Measurements from ENCODE around the gene NOSIP. TPM values are rescaled to one million over a fixed set of nuclear protein-coding genes. Genes with fewer than 3 reads are reported as not detected.
A peak's percentile ranks its signal among the peaks of the same experiment; 100 is the strongest.

Gene NOSIP
- total and polyA plus RNA-seq, 10 of the 15 experiments (the other 5 are each of a cell fraction or from before 2014, with no cell fraction given) = 7.2 to 85.5 (median 48.4) TPM

DNA sequence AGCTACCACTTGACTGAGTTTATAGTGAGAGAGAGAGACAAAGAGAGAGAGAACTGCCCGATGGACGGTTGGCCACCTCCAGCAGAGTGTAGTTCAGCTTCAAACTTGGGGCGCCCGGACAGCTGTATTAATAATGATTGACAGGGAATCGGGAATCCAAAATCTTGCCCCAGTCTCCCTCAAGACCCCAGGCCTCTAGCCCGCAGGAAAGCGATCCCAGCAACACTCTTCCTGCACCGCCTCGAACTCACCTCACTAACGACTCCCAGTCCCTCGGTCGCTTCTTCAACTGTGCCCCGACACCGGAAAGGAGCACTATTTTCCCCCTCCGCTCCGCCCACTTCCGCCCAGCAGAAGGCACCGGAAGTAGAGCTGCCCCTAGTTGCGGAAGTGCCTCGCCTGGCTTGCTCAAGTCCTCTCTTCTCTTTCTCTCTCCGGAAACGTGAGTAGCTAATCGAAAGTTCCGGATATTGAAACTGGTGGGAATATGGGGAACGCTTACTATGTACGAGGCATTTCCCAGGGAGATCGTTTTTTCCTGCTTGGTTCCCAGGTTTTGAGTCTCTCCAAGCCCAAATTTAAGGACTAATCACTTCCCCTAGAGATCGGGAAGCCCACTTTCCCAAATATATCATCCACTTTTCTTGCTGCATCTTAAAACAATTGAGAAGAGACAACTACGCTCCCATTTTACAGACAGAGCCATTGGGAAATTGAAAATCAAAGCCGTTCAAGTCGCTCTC, at the start of gene NOSIP (continued):
- no peak for TF ChIP-seq ZBTB4 (CRISPR knock-in tag; IDR thresholded peaks at IDR 0.05)
- TF ChIP-seq NFYB (IDR thresholded peaks at IDR 0.05; ENCODE audit: insufficient read depth, low read depth, low read length) = no peak
- peak; percentile 82 for TF ChIP-seq RELB (IDR thresholded peaks at IDR 0.05; ENCODE audit: low read depth)
- no peak for TF ChIP-seq HDGF (IDR thresholded peaks at IDR 0.05)
- TF ChIP-seq CBX5 (IDR thresholded peaks at IDR 0.05; ENCODE audit: low read depth) = peak; percentile 85
- peak; percentile 80; the same call in 1 of the 2 replicates for TF ChIP-seq SREBF2 (IDR thresholded peaks at IDR 0.05; ENCODE audit: low read length)
- no peak for TF ChIP-seq SUPT20H (IDR thresholded peaks at IDR 0.05; ENCODE audit: borderline replicate concordance, control insufficient read depth, low read depth, low read length)
- TF ChIP-seq, protein P1, sequence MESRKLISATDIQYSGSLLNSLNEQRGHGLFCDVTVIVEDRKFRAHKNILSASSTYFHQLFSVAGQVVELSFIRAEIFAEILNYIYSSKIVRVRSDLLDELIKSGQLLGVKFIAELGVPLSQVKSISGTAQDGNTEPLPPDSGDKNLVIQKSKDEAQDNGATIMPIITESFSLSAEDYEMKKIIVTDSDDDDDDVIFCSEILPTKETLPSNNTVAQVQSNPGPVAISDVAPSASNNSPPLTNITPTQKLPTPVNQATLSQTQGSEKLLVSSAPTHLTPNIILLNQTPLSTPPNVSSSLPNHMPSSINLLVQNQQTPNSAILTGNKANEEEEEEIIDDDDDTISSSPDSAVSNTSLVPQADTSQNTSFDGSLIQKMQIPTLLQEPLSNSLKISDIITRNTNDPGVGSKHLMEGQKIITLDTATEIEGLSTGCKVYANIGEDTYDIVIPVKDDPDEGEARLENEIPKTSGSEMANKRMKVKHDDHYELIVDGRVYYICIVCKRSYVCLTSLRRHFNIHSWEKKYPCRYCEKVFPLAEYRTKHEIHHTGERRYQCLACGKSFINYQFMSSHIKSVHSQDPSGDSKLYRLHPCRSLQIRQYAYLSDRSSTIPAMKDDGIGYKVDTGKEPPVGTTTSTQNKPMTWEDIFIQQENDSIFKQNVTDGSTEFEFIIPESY (IDR thresholded peaks at IDR 0.05) = no peak; the same call in 1 of the 2 replicates
- no peak for TF ChIP-seq CEBPB (IDR thresholded peaks at IDR 0.05; ENCODE audit: borderline replicate concordance in 1 of 2, low read depth in 2 of 2, low read length in 2 of 2)

Data from GM12878 (cell line).